ENCODE results near the gene B2M. TPM values are rescaled to one million over a fixed set of nuclear protein-coding genes. Genes with fewer than 3 reads are reported as not detected.

The B2M gene
- total RNA-seq, 1 experiment from 2014 or later: 2,498 TPM

Other genes with a start within 250 kb of the B2M start
- 43.4 and 54.1 TPM in 2 replicates for gene EIF3J, start 174.4 kb upstream of the B2M start, total RNA-seq (2014; rRNA removed; shearing (Covaris generic))
- gene SPG11, start 47.9 kb upstream of the B2M start, total RNA-seq (2014; rRNA removed; shearing (Covaris generic)): 26.8 and 27.0 TPM in 2 replicates
- gene PATL2, start 194 bp upstream of the B2M start, total RNA-seq (2014; rRNA removed; shearing (Covaris generic)): not detected in 2 replicates
- gene TRIM69, start 25.0 kb downstream of the B2M start, total RNA-seq (2014; rRNA removed; shearing (Covaris generic)): 16.4 and 16.5 TPM in 2 replicates
- not detected in 2 replicates for gene TERB2, start 245.2 kb downstream of the B2M start, total RNA-seq (2014; rRNA removed; shearing (Covaris generic))

Measured in A172 (cell line).